ENCODE data around the gene CFAP298.

GRCh38 chr21:32549886-32550285 lies 62.3 kb downstream of the CFAP298 start:
- TF ChIP-seq PPARA (CRISPR knock-in tag; IDR thresholded peaks at IDR 0.05; ENCODE audit: borderline replicate concordance) (no peak), TSHZ2 (CRISPR knock-in tag; IDR thresholded peaks at IDR 0.05) (no peak), TOX (CRISPR knock-in tag; IDR thresholded peaks at IDR 0.05; ENCODE audit: borderline replicate concordance) (no peak), ARNTL (CRISPR knock-in tag; IDR thresholded peaks at IDR 0.05; ENCODE audit: borderline replicate concordance, low read depth) (no peak), ZFP30 (CRISPR knock-in tag; IDR thresholded peaks at IDR 0.05) (no peak), PATZ1 (CRISPR knock-in tag; IDR thresholded peaks at IDR 0.05; ENCODE audit: borderline replicate concordance) (no peak), RARB (CRISPR knock-in tag; IDR thresholded peaks at IDR 0.05) (no peak), ZNF8 (CRISPR knock-in tag; IDR thresholded peaks at IDR 0.05) (no peak), SNAI2 (CRISPR knock-in tag; IDR thresholded peaks at IDR 0.05) (no peak), CREB5 (CRISPR knock-in tag; IDR thresholded peaks at IDR 0.05; ENCODE audit: low read depth) (no peak)

Measured in SK-N-SH treated with all-trans-retinoic acid at 6 μM for 48 hours (cell line).